Right cardiac atrium (tissue), 5 donors: ENCODE data around the gene ICAM2. TPM values are rescaled to one million over a fixed set of nuclear protein-coding genes. Genes with fewer than 3 reads are reported as not detected.

ENCODE experiments used
- ATAC-seq, 2 donors: fragments of 200-7000 bp; cut with Tn5 transposase; one replicate each; pipeline versions ENCODE4 v1.8.0 to v1.9.1; 2020; ENCODE audit warnings: moderate library complexity in 2 of 2, mild to moderate bottlenecking in 1 of 2
- DNase-seq, 3 donors: peaks; one replicate each; pipeline ENCODE4 v3.0.0-alpha.2; 2020
- H3K27ac ChIP-seq: one replicate; pipeline ENCODE4 v1.5.1; 2013; ENCODE audit warnings: mild to moderate bottlenecking, low read length, control low read depth, moderate library complexity
- H3K27me3 ChIP-seq: one replicate; pipeline ENCODE4 v1.6.1; 2013; ENCODE audit not compliant: control insufficient read depth, insufficient read depth
- H3K4me1 ChIP-seq: one replicate; pipeline ENCODE4 v1.6.1; 2013; ENCODE audit warnings: low read length; ENCODE audit not compliant: control insufficient read depth, insufficient read depth
- H3K4me3 ChIP-seq: one replicate; pipeline ENCODE4 v1.5.1; 2013; ENCODE audit warnings: low read length, control low read depth
- H3K9me3 ChIP-seq: one replicate; pipeline ENCODE4 v1.6.1; 2013; ENCODE audit warnings: low read length; ENCODE audit not compliant: control insufficient read depth
- WGBS: extraction: QIAGEN DNeasy Blood & Tissue Kit; methylation state at CpG from one replicate; pipeline ENCODE4 v1.1.7; 2013; 5-methylcytosine and 5-hydroxymethylcytosine counted together
- intact Hi-C, 4 donors: fragments of 100-400 bp; cut with DNase I; formaldehyde crosslinking; loops; one replicate each; pipeline versions ENCODE4 v1.11.0 to v1.14.0; 2022 to 2023
- polyA plus RNA-seq: library from polyadenylated mRNA; stranded (reverse); fragments of 200-250 nt; gene quantifications from one replicate; pipeline ENCODE4 v1.2.3, GENCODE V29; 2013
- total RNA-seq, 4 donors: library from RNA; stranded (reverse); fragmentation: NEBNext Ultra II Directional; extraction: Animal tissue kit (Norgen Biotek cat#: 25700); gene quantifications; one replicate each; pipeline ENCODE4 v1.2.1, GENCODE V29; 2021
- donor health status: healthy with polysubstance abuse.
- donor health status: DM: no; HTN: yes; CAD: no.
- donor health status: DM: no; HTN: no; CAD: no.
- donor health status: DM: no; HTN: yes; CAD: no; lungs with severe emphysema.
- donor health status: DM: yes; HTN: yes; CAD: no.

Gene ICAM2
- total and polyA plus RNA-seq, 5 donors: 17.6 to 50.3 (median 27.4) TPM

DNA sequence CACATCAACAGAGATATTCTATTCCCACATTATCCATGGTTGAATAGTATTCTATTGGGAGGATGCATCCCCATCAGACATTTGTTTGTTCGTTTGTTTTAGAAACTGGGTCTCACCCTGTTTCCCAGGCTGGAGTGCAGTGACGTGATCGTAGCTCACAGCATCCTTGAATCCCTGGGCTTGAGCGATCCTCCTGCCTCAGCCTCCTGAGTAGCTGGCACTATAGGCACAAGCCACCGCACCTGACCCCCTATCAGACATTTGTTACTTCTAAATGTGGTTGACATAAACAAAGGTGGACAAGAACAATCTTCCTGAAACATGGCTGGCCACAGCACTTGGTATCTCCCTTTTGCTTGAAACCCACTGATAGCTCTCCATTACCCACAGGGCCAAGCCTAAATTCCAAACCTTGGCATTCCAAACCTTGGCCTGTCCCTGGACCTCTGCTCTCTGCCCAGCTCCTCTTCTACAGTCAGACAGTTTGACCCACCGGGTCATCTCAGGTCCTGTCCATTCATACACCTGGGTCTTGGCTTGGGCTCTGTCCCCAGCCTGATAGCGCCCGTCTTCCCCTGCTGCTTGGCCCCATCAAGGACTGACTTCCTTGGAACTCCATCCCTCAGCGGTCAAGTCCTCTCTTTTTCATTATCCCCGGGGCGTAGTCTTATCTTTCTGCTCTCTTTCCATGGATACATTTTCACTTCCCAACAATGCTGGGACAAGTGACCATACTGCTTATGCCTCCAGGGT, 23.8 kb downstream of the ICAM2 start:
- Histone ChIP-seq H3K27ac (no peak overlapping the region), H3K27me3 (no peaks in the 10 kb centered on the region), H3K4me1 (peaks cover 5% of the 10 kb centered on the region), H3K4me3 (no peak overlapping the region), H3K9me3 (no peaks in the 10 kb centered on the region)
- ATAC-seq (no peak), DNase-seq (no peak)
- intact Hi-C loops: loop anchor here in 1 of 4 donors (10.0 kb wide), 1 partner anchor 82 kb away; the partner anchor contains the start of genes CSHL1 and GH1
- 91% methylated on average over 11 of the region's 11 CpGs for WGBS

- no peaks in the 10 kb centered on the region for H3K27me3 ChIP-seq
- no peak for DNase-seq
These were observed 24.8 kb downstream of the ICAM2 start for GRCh38 chr17:63995626-63996025.

DNA sequence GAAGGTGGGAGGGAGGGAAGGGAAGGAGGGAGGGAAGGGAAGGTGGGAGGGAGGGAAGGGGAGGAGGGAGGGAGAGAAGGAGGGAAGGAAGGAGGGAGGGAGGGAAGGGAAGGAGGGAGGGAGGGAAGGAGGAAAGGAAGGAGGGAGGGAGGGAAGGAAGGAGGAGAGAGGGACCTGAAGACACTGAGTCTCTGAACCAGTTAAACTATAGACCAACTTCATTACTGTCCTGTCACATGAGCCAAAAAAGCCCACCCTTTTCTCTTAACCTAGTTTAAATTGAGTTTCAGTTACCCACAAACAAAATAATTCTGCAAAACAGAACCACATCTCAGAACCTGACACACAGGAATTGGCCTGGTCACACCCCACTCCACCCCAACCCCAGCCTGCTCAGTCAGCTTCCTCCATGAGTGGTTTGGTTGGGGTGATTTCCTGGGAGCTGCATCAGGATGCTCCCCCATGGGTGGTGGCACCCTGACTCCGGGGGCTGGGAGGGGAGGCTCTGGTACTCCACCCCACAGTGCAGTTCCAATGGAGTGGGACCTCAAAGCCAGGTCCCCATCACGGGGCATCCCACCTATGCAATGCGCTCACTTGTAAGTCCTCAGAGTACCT, 27.0 kb downstream of the ICAM2 start:
- H3K4me1 ChIP-seq: peaks cover 5% of the 10 kb centered on the region
- intact Hi-C loops: loop anchor here in 3 of 4 donors (5.0 to 10.0 kb wide), 3 partner anchors 46 to 79 kb away; partner anchors contain the start of genes GH1 (in 2 of the 3) and CSHL1 (in 1 of the 3)
- 85% methylated on average over 3 of the region's 3 CpGs for WGBS
- H3K27me3 ChIP-seq: no peaks in the 10 kb centered on the region
- no peaks in the 10 kb centered on the region for H3K9me3 ChIP-seq
- H3K4me3 ChIP-seq: no peak overlapping the region
- ATAC-seq (no peak), DNase-seq (no peak)
- no peak overlapping the region for H3K27ac ChIP-seq

More at GRCh38 chr17:63995626-63996025, 24.8 kb downstream of the ICAM2 start:
- Histone ChIP-seq H3K27ac (no peak overlapping the region), H3K4me3 (no peak overlapping the region), H3K9me3 (no peaks in the 10 kb centered on the region), H3K4me1 (peaks cover 5% of the 10 kb centered on the region)
- intact Hi-C loops: loop anchor here in 1 of 4 donors (10.0 kb wide), 1 partner anchor 81 kb away; the partner anchor contains the start of genes CSHL1 and GH1
- 90% methylated on average over 5 of the region's 5 CpGs for WGBS
- ATAC-seq: no peak

- H3K4me3 ChIP-seq: no peak overlapping the region
- H3K27me3 ChIP-seq: no peaks in the 10 kb centered on the region
- H3K27ac ChIP-seq: no peak overlapping the region
- no peaks in the 10 kb centered on the region for H3K4me1 ChIP-seq
- ATAC-seq (no peak), DNase-seq (no peak)
- WGBS: 84% methylated on average over 11 of the region's 11 CpGs
- H3K9me3 ChIP-seq: no peaks in the 10 kb centered on the region
- intact Hi-C loops: loop anchor here (2.0 to 10.0 kb wide), 4 partner anchors 44 to 77 kb away; partner anchors contain the start of genes GH1 (in 4 of the 4) and CSHL1 (in 1 of the 4)
These were observed 28.8 kb downstream of the ICAM2 start for GRCh38 chr17:63991611-63992010.

GRCh38 chr17:63989622-63990345, 30.6 kb downstream of the ICAM2 start:
- intact Hi-C loops: loop anchor here (2.0 to 10.0 kb wide), 4 partner anchors 42 to 75 kb away; partner anchors contain the start of genes GH1 (in 4 of the 4) and CSHL1 (in 1 of the 4)
- no peak for ATAC-seq
- WGBS: 86% methylated on average over 21 of the region's 21 CpGs
- H3K4me3 ChIP-seq: no peak overlapping the region
- no peaks in the 10 kb centered on the region for H3K9me3 ChIP-seq
- H3K27ac ChIP-seq: no peak overlapping the region
- H3K27me3 ChIP-seq: no peaks in the 10 kb centered on the region
- DNase-seq: no peak
- peaks cover 3% of the 10 kb centered on the region for H3K4me1 ChIP-seq

DNA sequence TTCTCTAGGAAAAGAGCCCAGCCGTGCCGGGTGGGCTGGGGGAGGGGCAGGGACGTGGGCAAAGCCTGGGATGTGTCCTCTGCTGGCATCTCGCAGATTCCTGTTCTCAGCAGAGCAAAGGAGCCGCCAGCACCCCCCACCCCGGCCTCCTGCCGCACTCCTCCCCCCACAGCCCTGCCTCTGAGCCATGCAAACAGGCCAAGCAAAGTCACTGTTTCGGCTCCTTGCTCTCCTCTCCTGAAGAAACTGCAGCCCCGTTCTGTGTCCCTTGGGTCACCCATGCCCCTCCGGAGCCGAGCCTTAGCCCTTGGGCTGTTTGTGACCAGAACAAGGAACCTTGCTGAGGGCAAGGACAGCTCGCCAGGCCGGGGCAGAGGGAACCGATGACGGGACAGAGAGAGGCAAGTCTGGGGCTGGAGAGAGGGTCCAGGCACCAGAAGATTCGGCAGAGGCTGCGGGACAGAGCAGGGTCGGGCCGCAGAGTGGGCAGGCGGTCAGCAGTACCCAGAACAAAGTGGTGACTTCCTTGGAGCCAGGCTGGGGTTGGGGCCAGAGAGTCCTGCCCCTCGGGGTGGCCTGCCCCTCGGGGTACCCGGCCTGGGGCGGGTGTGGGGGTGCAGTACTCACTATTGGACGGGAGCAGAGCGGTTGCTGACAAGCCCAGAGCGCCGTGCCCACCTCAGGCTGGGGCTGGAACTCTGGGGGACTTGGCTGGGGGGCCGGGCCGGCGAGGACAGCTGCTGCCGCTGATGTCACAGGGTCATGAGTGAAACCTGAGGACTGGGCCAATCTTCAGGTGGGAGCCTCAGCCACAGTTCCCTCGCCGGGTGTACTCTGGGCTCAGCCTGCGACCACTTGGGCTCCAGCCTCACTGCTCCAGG, 31.5 kb downstream of the ICAM2 start:
- peak in 1 of 2 donors; percentile 8 for ATAC-seq
- peaks cover 3% of the 10 kb centered on the region for H3K4me1 ChIP-seq
- no peaks in the 10 kb centered on the region for H3K27me3 ChIP-seq
- DNase-seq: peak in 2 of 3 donors; percentile 69 to 74
- 49% methylated on average over 35 of the region's 35 CpGs for WGBS
- no peaks in the 10 kb centered on the region for H3K9me3 ChIP-seq
- intact Hi-C loops: loop anchor here in 1 of 4 donors (5.0 kb wide), 1 partner anchor 42 kb away; no protein-coding TSS in a partner anchor
- H3K4me3 ChIP-seq: no peak overlapping the region
- no peak overlapping the region for H3K27ac ChIP-seq

GRCh38 chr17:63988127-63988478, 32.3 kb downstream of the ICAM2 start:
- no peak for ATAC-seq
- Histone ChIP-seq H3K27me3 (no peaks in the 10 kb centered on the region), H3K27ac (no peak overlapping the region), H3K9me3 (no peaks in the 10 kb centered on the region), H3K4me3 (no peak overlapping the region), H3K4me1 (peaks cover 3% of the 10 kb centered on the region)
- intact Hi-C loops: loop anchor here in 1 of 4 donors (5.0 kb wide), 1 partner anchor 41 kb away; no protein-coding TSS in a partner anchor
- no peak for DNase-seq
- 96% methylated on average over 5 of the region's 5 CpGs for WGBS

- 74% methylated on average over 18 of the region's 18 CpGs for WGBS
- Histone ChIP-seq H3K4me3 (no peak overlapping the region), H3K27ac (no peak overlapping the region), H3K4me1 (peaks cover 3% of the 10 kb centered on the region), H3K9me3 (no peaks in the 10 kb centered on the region), H3K27me3 (no peaks in the 10 kb centered on the region)
- intact Hi-C loops: loop anchor here in 1 of 4 donors (5.0 kb wide), 1 partner anchor 40 kb away; no protein-coding TSS in a partner anchor
- DNase-seq: peak in 1 of 3 donors; percentile 70
- peak in 1 of 2 donors; percentile 13 for ATAC-seq
These were observed 33.0 kb downstream of the ICAM2 start for GRCh38 chr17:63987221-63988126.

GRCh38 chr17:63986821-63987220, 33.6 kb downstream of the ICAM2 start:
- Histone ChIP-seq H3K27me3 (no peaks in the 10 kb centered on the region), H3K4me1 (peaks cover 3% of the 10 kb centered on the region), H3K4me3 (no peak overlapping the region), H3K27ac (no peak overlapping the region), H3K9me3 (no peaks in the 10 kb centered on the region)
- ATAC-seq: no peak
- intact Hi-C loops: loop anchor here in 1 of 4 donors (5.0 kb wide), 1 partner anchor 40 kb away; no protein-coding TSS in a partner anchor
- peak in 1 of 3 donors; percentile 53 for DNase-seq
- WGBS: 51% methylated on average over 3 of the region's 3 CpGs
